SIG-M5 (cell line): ENCODE measurements around the gene NINL.
"Not testable (repeated sequence)": the region's sequence is repeated elsewhere in the genome, so short reads cannot be mapped to it uniquely, and the experiment has no call there.

ENCODE experiments used
- DNase-seq: peaks from one replicate; lab custom pipeline; 2025; lab: John Stamatoyannopoulos, UW

The NINL gene

GRCh38 chr20:25584905-25585704, at the start of gene NINL:
NINL (minus strand) TSS chr20:25585531; CDS start chr20:25526587, 58,944 bp downstream.
- DNase-seq = no peak

DNA sequence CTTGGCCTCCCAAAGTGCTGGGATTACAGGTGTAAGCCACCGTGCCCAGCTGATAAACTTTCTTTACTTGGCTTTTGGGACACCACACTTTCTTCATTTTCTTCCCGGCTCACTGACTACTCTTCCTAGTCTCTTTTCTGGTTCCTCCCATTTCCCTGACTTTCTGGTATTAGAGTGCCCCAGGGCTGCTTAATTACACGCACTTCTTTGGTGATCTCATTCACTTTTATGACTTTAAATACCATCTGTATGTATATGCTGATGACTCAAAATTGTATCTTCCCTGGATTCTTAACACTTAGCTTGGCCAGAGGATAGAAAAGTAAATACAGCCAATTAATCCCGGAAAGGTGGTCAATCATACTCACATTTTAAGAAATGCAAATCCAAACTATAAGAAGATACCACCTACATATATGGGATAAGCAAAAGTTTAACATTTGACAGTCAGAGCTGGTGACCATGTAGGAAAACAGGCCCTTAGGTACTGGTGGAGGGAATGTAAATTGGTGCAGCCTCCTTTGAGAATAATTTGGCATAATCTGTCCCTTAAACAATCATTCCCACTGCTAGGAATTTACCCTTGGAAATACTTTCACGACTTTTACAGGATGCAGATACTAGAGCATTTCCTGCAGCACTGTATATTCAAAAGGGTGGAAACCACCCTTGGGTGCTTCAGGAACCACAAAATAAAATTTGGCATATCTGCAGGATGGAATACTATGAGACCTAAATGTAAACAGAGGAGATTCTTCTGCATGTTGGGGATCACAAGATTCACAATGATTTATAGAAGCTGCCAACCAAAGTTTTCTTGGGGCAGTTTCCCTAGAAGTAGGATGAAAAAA, 47.8 kb upstream of the NINL start:
- no peak for DNase-seq

- DNase-seq = not testable (repeated sequence)
Measured at GRCh38 chr20:25630615-25631014, 45.3 kb upstream of the NINL start.

GRCh38 chr20:25629816-25630499, 44.6 kb upstream of the NINL start:
- DNase-seq = no peak

GRCh38 chr20:25626779-25627178, 41.4 kb upstream of the NINL start:
- DNase-seq = no peak

GRCh38 chr20:25624500-25624939, 39.2 kb upstream of the NINL start:
- no peak for DNase-seq

GRCh38 chr20:25623736-25624499, 38.6 kb upstream of the NINL start, which contains the start of gene NANP:
NANP (minus strand) TSS chr20:25624014; CDS start chr20:25623948, 66 bp downstream.
- DNase-seq = peak; percentile 62

DNA sequence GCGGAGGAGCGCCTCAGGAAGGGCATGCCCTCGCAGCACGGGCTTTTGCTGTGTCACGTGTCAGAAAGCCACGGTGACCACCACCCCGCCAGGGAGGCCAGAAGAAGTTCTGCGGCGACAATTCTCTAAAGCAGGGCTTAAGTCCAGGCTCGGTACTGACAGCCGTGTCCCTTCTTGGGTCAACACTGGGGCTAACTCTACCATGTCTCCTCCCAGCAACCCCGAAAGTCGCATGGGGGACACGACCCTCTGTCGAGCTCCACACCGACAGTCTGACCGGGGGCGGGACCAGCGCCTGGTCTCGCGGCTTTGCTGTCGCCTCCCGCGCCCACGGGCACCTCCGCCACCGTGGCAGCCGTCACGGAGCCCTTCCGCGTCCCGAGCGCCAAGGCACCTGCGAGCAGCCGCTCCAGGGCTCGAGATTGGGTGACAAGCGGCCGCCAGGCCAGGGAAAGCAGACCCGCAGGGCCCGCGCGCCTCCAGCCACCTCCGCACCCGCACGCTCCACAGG, 37.9 kb upstream of the NINL start:
- no peak for DNase-seq

DNA sequence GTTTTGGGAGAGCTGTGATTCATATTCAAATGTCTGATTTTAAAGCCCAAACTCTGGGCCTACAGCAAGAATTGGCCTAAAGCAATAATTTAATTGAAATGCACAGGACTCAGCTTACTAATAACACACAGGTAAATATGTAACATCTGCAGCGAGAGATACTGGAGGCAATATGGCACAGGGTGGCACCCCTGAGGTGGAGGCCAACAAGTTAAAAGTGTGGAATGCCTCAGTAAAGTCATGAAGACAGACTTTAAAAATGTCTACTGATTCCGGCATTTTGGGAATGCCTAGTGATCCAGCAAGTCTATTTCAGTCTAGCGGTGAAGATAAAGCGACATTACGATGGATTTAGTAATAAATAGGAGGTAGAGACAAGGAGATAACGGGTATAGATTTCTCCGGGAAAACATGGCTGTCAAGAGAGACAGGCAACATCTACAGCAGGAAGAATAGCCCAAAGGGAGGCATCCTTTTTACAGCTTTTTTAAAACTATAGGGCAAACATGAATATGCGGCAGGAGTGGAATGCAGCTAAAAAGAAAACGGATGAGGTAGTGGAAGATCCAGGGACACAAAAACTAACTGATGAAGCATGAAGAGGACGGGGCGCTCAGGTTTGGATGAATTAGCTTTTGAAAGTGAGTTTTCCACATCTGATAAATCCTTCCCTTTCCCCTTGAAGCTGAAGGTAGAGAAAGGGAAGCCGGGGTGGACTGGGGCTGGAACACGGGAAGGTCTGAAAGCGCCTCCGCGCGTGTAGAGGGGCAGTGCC, 37.3 kb upstream of the NINL start:
- no peak for DNase-seq

GRCh38 chr20:25622049-25622448, 36.7 kb upstream of the NINL start:
- no peak for DNase-seq

GRCh38 chr20:25619514-25619913, 34.2 kb upstream of the NINL start:
- DNase-seq = no peak

GRCh38 chr20:25608774-25609173, 23.4 kb upstream of the NINL start:
- no peak for DNase-seq

DNA sequence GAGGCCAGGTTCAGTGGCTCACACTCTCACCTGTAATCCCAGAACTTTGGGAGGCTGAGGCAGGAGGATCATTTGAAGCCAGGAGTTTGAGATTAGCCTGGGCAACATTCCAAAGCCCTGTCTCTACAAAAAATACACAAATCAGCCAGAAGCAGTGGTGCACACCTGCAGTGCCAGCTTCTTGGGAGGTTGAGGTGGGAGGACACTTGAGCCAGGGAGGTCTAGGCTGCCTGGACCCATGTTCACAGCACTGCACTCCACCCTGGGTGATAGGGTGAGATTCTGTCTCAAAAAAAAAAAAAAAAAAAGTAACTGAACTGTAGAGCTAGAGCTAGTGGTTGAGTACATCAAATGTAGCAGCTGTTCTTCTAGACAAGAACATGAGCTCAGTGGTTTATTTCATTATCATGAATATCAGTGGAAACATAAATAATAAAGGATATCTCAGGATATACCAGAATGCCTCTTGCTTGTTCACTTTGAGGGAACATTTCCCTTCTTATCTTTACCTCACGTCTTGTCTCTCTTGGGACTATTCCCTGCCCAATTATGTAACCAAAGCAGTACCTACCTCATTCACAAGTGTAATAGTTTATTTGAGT, 20.9 kb upstream of the NINL start:
- DNase-seq = no peak

DNA sequence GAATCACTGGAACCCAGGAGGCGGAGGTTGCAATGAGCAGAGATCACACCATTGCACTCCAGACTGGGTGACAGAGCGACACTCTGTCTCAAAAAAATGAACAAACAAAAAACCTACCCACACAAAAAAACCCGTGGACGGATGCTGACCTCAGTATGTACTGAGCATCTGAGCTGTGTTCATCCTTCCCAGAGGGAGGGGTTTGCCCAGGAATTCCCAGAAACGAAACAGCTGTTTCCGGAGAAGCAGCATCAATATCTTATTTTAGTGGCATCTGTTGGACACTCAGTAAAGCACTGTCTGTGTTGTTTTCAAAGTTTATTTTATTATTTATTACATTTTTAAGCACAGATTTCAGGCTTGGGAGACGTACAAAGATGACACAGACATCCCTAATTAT, 19.8 kb upstream of the NINL start:
- no peak for DNase-seq

- no peak for DNase-seq
Measured at GRCh38 chr20:25604611-25605010, 19.3 kb upstream of the NINL start.

- DNase-seq = not testable (repeated sequence)
Measured at GRCh38 chr20:25602914-25603309, 17.6 kb upstream of the NINL start.

GRCh38 chr20:25602191-25602913, 17.0 kb upstream of the NINL start:
- not testable (repeated sequence) for DNase-seq

GRCh38 chr20:25601659-25602058, 16.3 kb upstream of the NINL start:
- DNase-seq = no peak

DNA sequence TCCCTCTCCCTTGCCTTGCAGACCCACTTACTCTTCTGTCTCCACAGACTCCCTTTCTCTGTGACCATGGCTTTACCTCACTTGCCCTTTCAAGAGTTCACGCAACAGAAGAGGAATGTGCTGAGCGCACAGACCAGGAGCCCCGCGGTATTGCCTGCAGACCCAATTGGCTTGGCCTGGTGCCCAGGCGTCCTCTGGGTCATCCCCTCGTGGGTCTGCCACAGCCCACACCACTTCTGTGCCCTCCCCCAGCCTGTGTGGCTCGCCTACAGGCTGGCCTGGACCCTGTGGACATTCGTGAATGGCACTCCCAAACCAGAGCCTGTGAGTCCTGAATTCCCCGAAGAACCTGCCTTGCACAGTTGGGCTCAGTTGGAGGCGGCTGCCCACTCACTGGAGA, 15.3 kb upstream of the NINL start:
- no peak for DNase-seq
